ENCODE data around the gene SMTN. TPM values are rescaled to one million over a fixed set of nuclear protein-coding genes. Genes with fewer than 3 reads are reported as not detected.

SMTN gene
- total RNA-seq, 1 donor from 2014 or later, result 13.3 TPM

DNA sequence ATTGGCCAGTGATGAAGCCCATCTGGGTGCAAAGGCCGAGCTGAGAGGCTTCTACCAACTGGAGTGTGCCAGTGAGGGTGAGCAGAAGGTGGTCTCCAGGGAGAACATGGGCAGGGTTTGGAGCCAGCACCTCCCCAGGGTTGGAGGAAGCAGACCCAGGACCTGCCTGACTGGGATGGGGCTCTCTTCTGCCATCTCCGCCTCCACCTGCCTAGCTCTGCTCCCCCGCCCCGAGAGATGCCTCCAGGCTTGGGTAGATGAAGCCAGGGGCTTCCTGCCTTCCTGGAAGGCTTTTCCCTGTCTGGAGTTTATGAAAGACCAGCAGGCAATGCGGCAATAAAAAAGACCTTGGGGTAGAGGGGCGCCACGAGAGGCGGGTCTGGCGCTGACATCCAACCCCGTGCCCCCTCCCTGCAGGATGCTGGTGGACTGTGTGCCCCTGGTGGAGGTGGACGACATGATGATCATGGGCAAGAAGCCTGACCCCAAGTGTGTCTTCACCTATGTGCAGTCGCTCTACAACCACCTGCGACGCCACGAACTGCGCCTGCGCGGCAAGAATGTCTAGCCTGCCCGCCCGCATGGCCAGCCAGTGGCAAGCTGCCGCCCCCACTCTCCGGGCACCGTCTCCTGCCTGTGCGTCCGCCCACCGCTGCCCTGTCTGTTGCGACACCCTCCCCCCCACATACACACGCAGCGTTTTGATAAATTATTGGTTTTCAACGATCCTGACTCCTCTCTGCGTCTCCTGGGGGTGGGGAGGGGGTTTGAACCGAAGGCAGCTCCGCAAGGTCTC is 23.0 kb downstream of the SMTN start:
- Mint-ChIP-seq H3K4me3 (ENCODE audit: unreplicated experiment) (no peak overlapping the region), H3K9me3 (ENCODE audit: unreplicated experiment) (peaks cover 9% of the 10 kb centered on the region), H3K4me1 (ENCODE audit: low read depth, unreplicated experiment) (peaks cover 3% of the 10 kb centered on the region), H3K27ac (ENCODE audit: unreplicated experiment) (no peak overlapping the region), H3K36me3 (ENCODE audit: unreplicated experiment) (no peaks in the 10 kb centered on the region), H3K27me3 (ENCODE audit: unreplicated experiment) (peaks cover 15% of the 10 kb centered on the region)
- TF ChIP-seq CTCF (IDR thresholded peaks at IDR 0.05; ENCODE audit: partially characterized antibody, unreplicated experiment), result no peak
- DNase-seq, result no peak

GRCh38 chr22:31104869-31105268 is 23.8 kb downstream of the SMTN start:
- Mint-ChIP-seq H3K27me3 (ENCODE audit: unreplicated experiment) (peaks cover 15% of the 10 kb centered on the region), H3K9me3 (ENCODE audit: unreplicated experiment) (peaks cover 9% of the 10 kb centered on the region), H3K27ac (ENCODE audit: unreplicated experiment) (no peak overlapping the region), H3K36me3 (ENCODE audit: unreplicated experiment) (no peaks in the 10 kb centered on the region), H3K4me1 (ENCODE audit: low read depth, unreplicated experiment) (peaks cover 3% of the 10 kb centered on the region), H3K4me3 (ENCODE audit: unreplicated experiment) (no peak overlapping the region)
- DNase-seq, result peak; percentile 73
- peak; percentile 70 for TF ChIP-seq CTCF (IDR thresholded peaks at IDR 0.05; ENCODE audit: partially characterized antibody, unreplicated experiment)

- peak overlapping the region; percentile 59 for H3K4me3 Mint-ChIP-seq (ENCODE audit: unreplicated experiment)
- H3K27me3 Mint-ChIP-seq (ENCODE audit: unreplicated experiment), result peaks cover 15% of the 10 kb centered on the region
- H3K27ac Mint-ChIP-seq (ENCODE audit: unreplicated experiment), result no peak overlapping the region
These were observed 24.3 kb downstream of the SMTN start for GRCh38 chr22:31105282-31105929.

GRCh38 chr22:31106001-31106571 is 25.0 kb downstream of the SMTN start:
- TF ChIP-seq CTCF (IDR thresholded peaks at IDR 0.05; ENCODE audit: partially characterized antibody, unreplicated experiment), result no peak
- H3K4me3 Mint-ChIP-seq (ENCODE audit: unreplicated experiment), result peak overlapping the region; percentile 91
- H3K27ac Mint-ChIP-seq (ENCODE audit: unreplicated experiment), result no peak overlapping the region
- no peaks in the 10 kb centered on the region for H3K36me3 Mint-ChIP-seq (ENCODE audit: unreplicated experiment)
- peaks cover 15% of the 10 kb centered on the region for H3K27me3 Mint-ChIP-seq (ENCODE audit: unreplicated experiment)
- no peak for DNase-seq
- peaks cover 9% of the 10 kb centered on the region for H3K9me3 Mint-ChIP-seq (ENCODE audit: unreplicated experiment)
- peaks cover 3% of the 10 kb centered on the region for H3K4me1 Mint-ChIP-seq (ENCODE audit: low read depth, unreplicated experiment)

More at GRCh38 chr22:31105282-31105929, 24.3 kb downstream of the SMTN start:
- no peaks in the 10 kb centered on the region for H3K36me3 Mint-ChIP-seq (ENCODE audit: unreplicated experiment)
- H3K4me1 Mint-ChIP-seq (ENCODE audit: low read depth, unreplicated experiment), result peaks cover 3% of the 10 kb centered on the region
- no peak for DNase-seq
- peaks cover 9% of the 10 kb centered on the region for H3K9me3 Mint-ChIP-seq (ENCODE audit: unreplicated experiment)
- TF ChIP-seq CTCF (IDR thresholded peaks at IDR 0.05; ENCODE audit: partially characterized antibody, unreplicated experiment), result no peak

All from glutamatergic neuron (in vitro differentiated cells).